Raji (cell line): ENCODE measurements around the gene GALR2.

Source experiments
- POLR2A ChIP-seq: IDR thresholded peaks from 2 replicates; pipeline ENCODE4 v1.6.1; 2011; ENCODE audit warnings: low read depth, low read length, control low read depth; ENCODE audit not compliant: insufficient read depth

The GALR2 gene

GRCh38 chr17:76076765-76077583 lies 2.4 kb downstream of the GALR2 start:
- TF ChIP-seq POLR2A: no peak

- no peak for TF ChIP-seq POLR2A
These were observed 3.1 kb downstream of the GALR2 start for GRCh38 chr17:76077584-76078110.

- no peak for TF ChIP-seq POLR2A
These were observed 4.4 kb downstream of the GALR2 start, which contains the start of gene ZACN for GRCh38 chr17:76078860-76079534. ZACN (plus strand) TSS chr17:76079182; CDS start chr17:76079265, 83 bp downstream.

GRCh38 chr17:76079535-76079955 lies 5.0 kb downstream of the GALR2 start:
- TF ChIP-seq POLR2A: no peak

- TF ChIP-seq POLR2A: peak; percentile 9; the same call in 1 of the 2 replicates
These were observed 5.6 kb downstream of the GALR2 start for GRCh38 chr17:76079956-76080767.

GRCh38 chr17:76080768-76081287 lies 6.2 kb downstream of the GALR2 start:
- no peak for TF ChIP-seq POLR2A

- no peak for TF ChIP-seq POLR2A
These were observed 7.0 kb downstream of the GALR2 start for GRCh38 chr17:76081295-76082210.

GRCh38 chr17:76082326-76083251 lies 8.0 kb downstream of the GALR2 start:
- TF ChIP-seq POLR2A: no peak

- TF ChIP-seq POLR2A: no peak
These were observed 9.1 kb downstream of the GALR2 start for GRCh38 chr17:76083536-76084182.

GRCh38 chr17:76085066-76085730 lies 10.6 kb downstream of the GALR2 start:
- TF ChIP-seq POLR2A: no peak

GRCh38 chr17:76085731-76086366 lies 11.3 kb downstream of the GALR2 start:
- TF ChIP-seq POLR2A: no peak
